GM23338 (cell line): Measurements from ENCODE around the gene CFAP100. TPM values are rescaled to one million over a fixed set of nuclear protein-coding genes. Genes with fewer than 3 reads are reported as not detected.
A peak's percentile ranks its signal among the peaks of the same experiment; 100 is the strongest.

Experiments
- ATAC-seq: fragments of 200-7000 bp; cut with Tn5 transposase; 3 replicates; pipeline ENCODE4 v1.9.1; 2020
- DNase-seq: peaks from one replicate; pipeline ENCODE4 v3.0.0-alpha.2; 2015; ENCODE audit warnings: low spot score
- H2AFZ ChIP-seq: fragments of 200-600 bp; sonication (generic); 2 replicates; pipeline ENCODE4 v1.8.0; 2016; ENCODE audit warnings: antibody characterized with exemption, mild to moderate bottlenecking, moderate library complexity
- H3F3A ChIP-seq: fragments of 200-600 bp; sonication (generic); replicated peaks from 2 replicates; pipeline ENCODE4 v1.8.0; 2017; ENCODE audit warnings: antibody characterized with exemption, mixed run types, low read depth
- H3K27ac ChIP-seq: fragments of 200-600 bp; sonication (generic); 2 replicates; pipeline ENCODE4 v1.6.1; 2016; ENCODE audit warnings: low read depth
- H3K27me3 ChIP-seq: fragments of 200-600 bp; sonication (generic); 2 replicates; pipeline ENCODE4 v1.8.0; 2016; ENCODE audit warnings: mild to moderate bottlenecking, mixed run types, moderate library complexity; ENCODE audit not compliant: insufficient read depth
- H3K36me3 ChIP-seq: fragments of 200-600 bp; sonication (generic); 2 replicates; pipeline ENCODE4 v1.8.0; 2016; ENCODE audit warnings: mild to moderate bottlenecking; ENCODE audit not compliant: insufficient read depth
- H3K4me1 ChIP-seq: fragments of 200-600 bp; sonication (generic); 2 replicates; pipeline ENCODE4 v1.8.0; 2016; ENCODE audit warnings: mild to moderate bottlenecking, moderate library complexity; ENCODE audit not compliant: insufficient read depth
- H3K4me2 ChIP-seq: fragments of 200-600 bp; sonication (generic); 2 replicates; pipeline ENCODE4 v1.7.1; 2017; ENCODE audit warnings: mixed run types
- H3K4me3 ChIP-seq: fragments of 200-600 bp; sonication (generic); 2 replicates; pipeline ENCODE4 v1.6.1; 2016; ENCODE audit warnings: mixed run types
- H3K79me2 ChIP-seq: fragments of 200-600 bp; sonication (generic); replicated peaks from 2 replicates; pipeline ENCODE4 v1.8.0; 2017; ENCODE audit warnings: mild to moderate bottlenecking; ENCODE audit not compliant: insufficient read depth
- H3K9me2 ChIP-seq: fragments of 200-600 bp; sonication (generic); 2 replicates; pipeline ENCODE4 v1.8.0; 2017; ENCODE audit not compliant: insufficient read depth
- H4K20me1 ChIP-seq: fragments of 200-600 bp; sonication (generic); replicated peaks from 2 replicates; pipeline ENCODE4 v1.8.0; 2017; ENCODE audit warnings: mild to moderate bottlenecking; ENCODE audit not compliant: insufficient read depth
- H3K27ac Mint-ChIP-seq: 2 replicates; pipeline ENCODE4 v1.8.0; 2020; ENCODE audit warnings: inconsistent platforms, mild to moderate bottlenecking, moderate library complexity, mixed read lengths
- H3K27me3 Mint-ChIP-seq: 3 replicates; pipeline ENCODE4 v1.8.0; 2022; ENCODE audit warnings: low read depth, mild to moderate bottlenecking, moderate library complexity, mixed read lengths, inconsistent platforms; ENCODE audit not compliant: insufficient read depth, poor library complexity
- H3K36me3 Mint-ChIP-seq: 3 replicates; pipeline ENCODE4 v1.8.0; 2021; ENCODE audit warnings: low read depth, mild to moderate bottlenecking, inconsistent platforms, moderate library complexity, mixed read lengths
- H3K4me1 Mint-ChIP-seq: 3 replicates; pipeline ENCODE4 v1.8.0; 2020; ENCODE audit warnings: mild to moderate bottlenecking, inconsistent platforms, mixed read lengths
- H3K4me3 Mint-ChIP-seq: 3 replicates; pipeline ENCODE4 v1.8.0; 2021; ENCODE audit warnings: moderate library complexity, mild to moderate bottlenecking, inconsistent platforms, mixed read lengths
- H3K9me3 Mint-ChIP-seq: 3 replicates; pipeline ENCODE4 v1.8.0; 2020; ENCODE audit warnings: moderate library complexity, mild to moderate bottlenecking, inconsistent platforms, mixed read lengths
- EZH2 ChIP-seq: fragments of 200-600 bp; sonication (generic); IDR thresholded peaks from one replicate; pipeline ENCODE4 v1.8.0; 2017; ENCODE audit warnings: antibody characterized with exemption, mild to moderate bottlenecking, low read depth; ENCODE audit not compliant: unreplicated experiment
- NANOG ChIP-seq: IDR thresholded peaks from 2 replicates; pipeline ENCODE4 v1.6.1; 2016; ENCODE audit warnings: antibody characterized with exemption, borderline replicate concordance
- polyA plus RNA-seq: library from polyadenylated mRNA; unstranded; fragments of >200 nt; fragmentation: Nextera tagmentation; extraction: Ambion mirVana; gene quantifications from 2 replicates; pipeline ENCODE4 v1.2.1, GENCODE V29; 2016
- total RNA-seq: library from RNA; depleted of rRNA; stranded (reverse); fragments of >200 nt; shearing (Covaris generic); gene quantifications from 2 replicates; pipeline ENCODE4 v1.2.3, GENCODE V29; 2014
- TF ChIP-seq, protein P1 (sequence below): fragments of 250-450 bp; sonication (Bioruptor Pico); IDR thresholded peaks from 2 replicates; pipeline ENCODE4 v1.5.0; 2020; ENCODE audit warnings: mild to moderate bottlenecking, moderate library complexity
- TF ChIP-seq, protein P2 (sequence below): IDR thresholded peaks from one replicate; pipeline ENCODE4 v1.6.1; 2018; ENCODE audit warnings: antibody characterized with exemption; ENCODE audit not compliant: unreplicated experiment
- TF ChIP-seq, protein P3 (sequence below), 2 experiments: fragments of 200-600 bp in 1 of 2; sonication (generic) in 1 of 2; conservative IDR thresholded peaks; 2 replicates each; pipeline versions ENCODE4 v1.5.1 to v1.6.1; 2016 to 2017; ENCODE audit warnings: antibody characterized with exemption in 2 of 2, low read depth in 2 of 2, mild to moderate bottlenecking in 2 of 2, moderate library complexity in 1 of 2

The CFAP100 gene
- total and polyA plus RNA-seq, 2 experiments from 2014 or later: 0.07 TPM; not detected in 1

- H3K4me3 ChIP-seq: no peak overlapping the region
- no peaks in the 10 kb centered on the region for H3K9me3 Mint-ChIP-seq
- peak; percentile 41 for DNase-seq
- peaks cover 10% of the 10 kb centered on the region for H3K27me3 Mint-ChIP-seq
- no peaks in the 10 kb centered on the region for H3K9me2 ChIP-seq
- no peaks in the 10 kb centered on the region for H3K36me3 Mint-ChIP-seq
- H3K4me1 Mint-ChIP-seq: peaks cover 29% of the 10 kb centered on the region
- H3F3A ChIP-seq: no peaks in the 10 kb centered on the region
- no peaks in the 10 kb centered on the region for H3K27me3 ChIP-seq
- no peak overlapping the region for H3K4me3 Mint-ChIP-seq
- TF ChIP-seq, protein P1, sequence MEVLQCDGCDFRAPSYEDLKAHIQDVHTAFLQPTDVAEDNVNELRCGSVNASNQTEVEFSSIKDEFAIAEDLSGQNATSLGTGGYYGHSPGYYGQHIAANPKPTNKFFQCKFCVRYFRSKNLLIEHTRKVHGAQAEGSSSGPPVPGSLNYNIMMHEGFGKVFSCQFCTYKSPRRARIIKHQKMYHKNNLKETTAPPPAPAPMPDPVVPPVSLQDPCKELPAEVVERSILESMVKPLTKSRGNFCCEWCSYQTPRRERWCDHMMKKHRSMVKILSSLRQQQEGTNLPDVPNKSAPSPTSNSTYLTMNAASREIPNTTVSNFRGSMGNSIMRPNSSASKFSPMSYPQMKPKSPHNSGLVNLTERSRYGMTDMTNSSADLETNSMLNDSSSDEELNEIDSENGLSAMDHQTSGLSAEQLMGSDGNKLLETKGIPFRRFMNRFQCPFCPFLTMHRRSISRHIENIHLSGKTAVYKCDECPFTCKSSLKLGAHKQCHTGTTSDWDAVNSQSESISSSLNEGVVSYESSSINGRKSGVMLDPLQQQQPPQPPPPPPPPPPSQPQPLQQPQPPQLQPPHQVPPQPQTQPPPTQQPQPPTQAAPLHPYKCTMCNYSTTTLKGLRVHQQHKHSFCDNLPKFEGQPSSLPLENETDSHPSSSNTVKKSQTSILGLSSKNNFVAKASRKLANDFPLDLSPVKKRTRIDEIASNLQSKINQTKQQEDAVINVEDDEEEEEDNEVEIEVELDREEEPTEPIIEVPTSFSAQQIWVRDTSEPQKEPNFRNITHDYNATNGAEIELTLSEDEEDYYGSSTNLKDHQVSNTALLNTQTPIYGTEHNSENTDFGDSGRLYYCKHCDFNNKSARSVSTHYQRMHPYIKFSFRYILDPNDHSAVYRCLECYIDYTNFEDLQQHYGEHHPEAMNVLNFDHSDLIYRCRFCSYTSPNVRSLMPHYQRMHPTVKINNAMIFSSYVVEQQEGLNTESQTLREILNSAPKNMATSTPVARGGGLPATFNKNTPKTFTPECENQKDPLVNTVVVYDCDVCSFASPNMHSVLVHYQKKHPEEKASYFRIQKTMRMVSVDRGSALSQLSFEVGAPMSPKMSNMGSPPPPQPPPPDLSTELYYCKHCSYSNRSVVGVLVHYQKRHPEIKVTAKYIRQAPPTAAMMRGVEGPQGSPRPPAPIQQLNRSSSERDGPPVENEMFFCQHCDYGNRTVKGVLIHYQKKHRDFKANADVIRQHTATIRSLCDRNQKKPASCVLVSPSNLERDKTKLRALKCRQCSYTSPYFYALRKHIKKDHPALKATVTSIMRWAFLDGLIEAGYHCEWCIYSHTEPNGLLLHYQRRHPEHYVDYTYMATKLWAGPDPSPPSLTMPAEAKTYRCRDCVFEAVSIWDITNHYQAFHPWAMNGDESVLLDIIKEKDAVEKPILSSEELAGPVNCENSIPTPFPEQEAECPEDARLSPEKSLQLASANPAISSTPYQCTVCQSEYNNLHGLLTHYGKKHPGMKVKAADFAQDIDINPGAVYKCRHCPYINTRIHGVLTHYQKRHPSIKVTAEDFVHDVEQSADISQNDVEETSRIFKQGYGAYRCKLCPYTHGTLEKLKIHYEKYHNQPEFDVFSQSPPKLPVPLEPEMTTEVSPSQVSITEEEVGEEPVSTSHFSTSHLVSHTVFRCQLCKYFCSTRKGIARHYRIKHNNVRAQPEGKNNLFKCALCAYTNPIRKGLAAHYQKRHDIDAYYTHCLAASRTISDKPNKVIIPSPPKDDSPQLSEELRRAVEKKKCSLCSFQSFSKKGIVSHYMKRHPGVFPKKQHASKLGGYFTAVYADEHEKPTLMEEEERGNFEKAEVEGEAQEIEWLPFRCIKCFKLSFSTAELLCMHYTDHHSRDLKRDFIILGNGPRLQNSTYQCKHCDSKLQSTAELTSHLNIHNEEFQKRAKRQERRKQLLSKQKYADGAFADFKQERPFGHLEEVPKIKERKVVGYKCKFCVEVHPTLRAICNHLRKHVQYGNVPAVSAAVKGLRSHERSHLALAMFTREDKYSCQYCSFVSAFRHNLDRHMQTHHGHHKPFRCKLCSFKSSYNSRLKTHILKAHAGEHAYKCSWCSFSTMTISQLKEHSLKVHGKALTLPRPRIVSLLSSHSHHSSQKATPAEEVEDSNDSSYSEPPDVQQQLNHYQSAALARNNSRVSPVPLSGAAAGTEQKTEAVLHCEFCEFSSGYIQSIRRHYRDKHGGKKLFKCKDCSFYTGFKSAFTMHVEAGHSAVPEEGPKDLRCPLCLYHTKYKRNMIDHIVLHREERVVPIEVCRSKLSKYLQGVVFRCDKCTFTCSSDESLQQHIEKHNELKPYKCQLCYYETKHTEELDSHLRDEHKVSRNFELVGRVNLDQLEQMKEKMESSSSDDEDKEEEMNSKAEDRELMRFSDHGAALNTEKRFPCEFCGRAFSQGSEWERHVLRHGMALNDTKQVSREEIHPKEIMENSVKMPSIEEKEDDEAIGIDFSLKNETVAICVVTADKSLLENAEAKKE (CRISPR knock-in tag): no peak
- TF ChIP-seq, protein P2, sequence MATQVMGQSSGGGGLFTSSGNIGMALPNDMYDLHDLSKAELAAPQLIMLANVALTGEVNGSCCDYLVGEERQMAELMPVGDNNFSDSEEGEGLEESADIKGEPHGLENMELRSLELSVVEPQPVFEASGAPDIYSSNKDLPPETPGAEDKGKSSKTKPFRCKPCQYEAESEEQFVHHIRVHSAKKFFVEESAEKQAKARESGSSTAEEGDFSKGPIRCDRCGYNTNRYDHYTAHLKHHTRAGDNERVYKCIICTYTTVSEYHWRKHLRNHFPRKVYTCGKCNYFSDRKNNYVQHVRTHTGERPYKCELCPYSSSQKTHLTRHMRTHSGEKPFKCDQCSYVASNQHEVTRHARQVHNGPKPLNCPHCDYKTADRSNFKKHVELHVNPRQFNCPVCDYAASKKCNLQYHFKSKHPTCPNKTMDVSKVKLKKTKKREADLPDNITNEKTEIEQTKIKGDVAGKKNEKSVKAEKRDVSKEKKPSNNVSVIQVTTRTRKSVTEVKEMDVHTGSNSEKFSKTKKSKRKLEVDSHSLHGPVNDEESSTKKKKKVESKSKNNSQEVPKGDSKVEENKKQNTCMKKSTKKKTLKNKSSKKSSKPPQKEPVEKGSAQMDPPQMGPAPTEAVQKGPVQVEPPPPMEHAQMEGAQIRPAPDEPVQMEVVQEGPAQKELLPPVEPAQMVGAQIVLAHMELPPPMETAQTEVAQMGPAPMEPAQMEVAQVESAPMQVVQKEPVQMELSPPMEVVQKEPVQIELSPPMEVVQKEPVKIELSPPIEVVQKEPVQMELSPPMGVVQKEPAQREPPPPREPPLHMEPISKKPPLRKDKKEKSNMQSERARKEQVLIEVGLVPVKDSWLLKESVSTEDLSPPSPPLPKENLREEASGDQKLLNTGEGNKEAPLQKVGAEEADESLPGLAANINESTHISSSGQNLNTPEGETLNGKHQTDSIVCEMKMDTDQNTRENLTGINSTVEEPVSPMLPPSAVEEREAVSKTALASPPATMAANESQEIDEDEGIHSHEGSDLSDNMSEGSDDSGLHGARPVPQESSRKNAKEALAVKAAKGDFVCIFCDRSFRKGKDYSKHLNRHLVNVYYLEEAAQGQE: no peak
- no peak for TF ChIP-seq NANOG
- no peak for TF ChIP-seq EZH2
- TF ChIP-seq, protein P3, sequence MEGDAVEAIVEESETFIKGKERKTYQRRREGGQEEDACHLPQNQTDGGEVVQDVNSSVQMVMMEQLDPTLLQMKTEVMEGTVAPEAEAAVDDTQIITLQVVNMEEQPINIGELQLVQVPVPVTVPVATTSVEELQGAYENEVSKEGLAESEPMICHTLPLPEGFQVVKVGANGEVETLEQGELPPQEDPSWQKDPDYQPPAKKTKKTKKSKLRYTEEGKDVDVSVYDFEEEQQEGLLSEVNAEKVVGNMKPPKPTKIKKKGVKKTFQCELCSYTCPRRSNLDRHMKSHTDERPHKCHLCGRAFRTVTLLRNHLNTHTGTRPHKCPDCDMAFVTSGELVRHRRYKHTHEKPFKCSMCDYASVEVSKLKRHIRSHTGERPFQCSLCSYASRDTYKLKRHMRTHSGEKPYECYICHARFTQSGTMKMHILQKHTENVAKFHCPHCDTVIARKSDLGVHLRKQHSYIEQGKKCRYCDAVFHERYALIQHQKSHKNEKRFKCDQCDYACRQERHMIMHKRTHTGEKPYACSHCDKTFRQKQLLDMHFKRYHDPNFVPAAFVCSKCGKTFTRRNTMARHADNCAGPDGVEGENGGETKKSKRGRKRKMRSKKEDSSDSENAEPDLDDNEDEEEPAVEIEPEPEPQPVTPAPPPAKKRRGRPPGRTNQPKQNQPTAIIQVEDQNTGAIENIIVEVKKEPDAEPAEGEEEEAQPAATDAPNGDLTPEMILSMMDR (conservative IDR thresholded peaks at IDR 0.05; ENCODE audit: low read depth in 2 of 2): peak in 1 of 2 experiments; percentile 77; a peak in 3 of 4 replicates
- H3K27ac ChIP-seq: no peak overlapping the region
- no peaks in the 10 kb centered on the region for H3K79me2 ChIP-seq
- no peaks in the 10 kb centered on the region for H3K36me3 ChIP-seq
- H3K4me2 ChIP-seq: no peak overlapping the region
- ATAC-seq: peak; percentile 42
- no peaks in the 10 kb centered on the region for H4K20me1 ChIP-seq
- peaks cover 11% of the 10 kb centered on the region for H3K4me1 ChIP-seq
- no peak overlapping the region for H3K27ac Mint-ChIP-seq
- H2AFZ ChIP-seq: no peak overlapping the region; the same call in 1 of the 2 replicates
Measured at GRCh38 chr3:126365351-126366277, 29.1 kb upstream of the CFAP100 start.
